GM19324 (cell line): ENCODE measurements around the gene POMGNT1.

ENCODE experiments used
- ATAC-seq: cut with Tn5 transposase; IDR thresholded peaks from one replicate; pipeline ENCODE4 v1.9.1; 2021; ENCODE audit warnings: mild to moderate bottlenecking, moderate library complexity; ENCODE audit not compliant: unreplicated experiment, low FRiP score

POMGNT1 gene

GRCh38 chr1:46158312-46159281 lies 39.6 kb downstream of the POMGNT1 start:
- ATAC-seq, result peak; percentile 45

- no peak for ATAC-seq
These were observed 40.3 kb downstream of the POMGNT1 start for GRCh38 chr1:46157916-46158311.

- ATAC-seq, result no peak
These were observed 44.5 kb downstream of the POMGNT1 start for GRCh38 chr1:46153732-46154131.

GRCh38 chr1:46153228-46153627 lies 45.0 kb downstream of the POMGNT1 start:
- ATAC-seq, result no peak

GRCh38 chr1:46152016-46152415 lies 46.2 kb downstream of the POMGNT1 start:
- no peak for ATAC-seq

- no peak for ATAC-seq
These were observed 48.1 kb downstream of the POMGNT1 start for GRCh38 chr1:46150085-46150484.

GRCh38 chr1:46148318-46148717 lies 49.9 kb downstream of the POMGNT1 start:
- no peak for ATAC-seq
